Sigmoid colon (tissue), 7 donors: ENCODE data around the gene SWAP70. TPM values are rescaled to one million over a fixed set of nuclear protein-coding genes. Genes with fewer than 3 reads are reported as not detected.

Source experiments
- DNase-seq: peaks from one replicate; pipeline ENCODE4 v3.0.0-alpha.2; 2019
- H3K27ac ChIP-seq, 4 donors: fragments of 200-600 bp; sonication (generic); one replicate each; pipeline ENCODE4 v1.5.1; 2016 to 2019; ENCODE audit warnings: mild to moderate bottlenecking in 1 of 4
- H3K27me3 ChIP-seq, 3 donors: fragments of 200-600 bp; sonication (generic); one replicate each; pipeline ENCODE4 v1.5.1; 2019; ENCODE audit warnings: mild to moderate bottlenecking in 1 of 3
- H3K36me3 ChIP-seq, 4 donors: fragments of 200-600 bp; sonication (generic); one replicate each; pipeline ENCODE4 v1.5.1; 2016 to 2019
- H3K4me1 ChIP-seq, 4 donors: fragments of 200-600 bp; sonication (generic); one replicate each; pipeline ENCODE4 v1.5.1; 2017 to 2019
- H3K4me3 ChIP-seq, 4 donors: fragments of 200-600 bp; sonication (generic); one replicate each; pipeline ENCODE4 v1.5.1; 2017 to 2019; ENCODE audit warnings: mild to moderate bottlenecking in 2 of 4, moderate library complexity in 1 of 4
- H3K9me3 ChIP-seq, 4 donors: fragments of 200-600 bp in 3 of 4; sonication (generic) in 3 of 4; one replicate each; pipeline versions ENCODE4 v1.5.1 to v1.6.1; 2013 to 2019
- CTCF ChIP-seq, 4 experiments: fragments of 450-650 bp in 3 of 4; fragments of 200-600 bp in 1 of 4; IDR thresholded peaks; one replicate each; pipeline ENCODE4 v1.5.1; 2016 to 2019; ENCODE audit warnings: antibody characterized with exemption in 4 of 4, mild to moderate bottlenecking in 3 of 4, moderate library complexity in 2 of 4
- EP300 ChIP-seq, 4 donors: sonication (generic); formaldehyde crosslinking; IDR thresholded peaks; one replicate each; pipeline ENCODE4 v1.6.1; 2017; ENCODE audit warnings: antibody characterized with exemption in 4 of 4
- POLR2A ChIP-seq, 2 donors: fragments of 450-650 bp; IDR thresholded peaks; one replicate each; pipeline ENCODE4 v1.6.1; 2016; ENCODE audit warnings: antibody characterized with exemption in 2 of 2, mild to moderate bottlenecking in 2 of 2, moderate library complexity in 2 of 2
- POLR2AphosphoS5 ChIP-seq, 4 donors: sonication (generic); formaldehyde crosslinking; IDR thresholded peaks; one replicate each; pipeline ENCODE4 v1.6.1; 2017; ENCODE audit warnings: antibody characterized with exemption in 4 of 4
- WGBS, 2 donors: extraction: QIAGEN DNeasy Blood & Tissue Kit; methylation state at CpG; one replicate each; pipeline ENCODE4 v1.1.7; 2013; 5-methylcytosine and 5-hydroxymethylcytosine counted together
- intact Hi-C: fragments of 100-400 bp; cut with DNase I; formaldehyde crosslinking; loops from one replicate; pipeline ENCODE4 v1.15.1; 2023
- polyA plus RNA-seq, 3 donors: library from polyadenylated mRNA; stranded (reverse); fragments of 200-250 nt; gene quantifications; one replicate each; pipeline ENCODE4 v1.2.3, GENCODE V29; 2013
- total RNA-seq, 4 donors: library from RNA; depleted of rRNA; stranded (reverse); fragments of >200 nt; gene quantifications; one replicate each; pipeline ENCODE4 v1.1.0, GENCODE V29; 2016
- donor health status: healthy with polysubstance abuse.
- donor health status: Bipolar disorder and iron deficiency.
- donor health status: healthy.

SWAP70 gene
- total and polyA plus RNA-seq, 7 donors = 9.5 to 30.3 (median 22.1) TPM

- 2% methylated on average over 43 of the region's 43 CpGs for WGBS, 2 donors
- intact Hi-C loops = loop anchor here (5.0 kb wide), 2 partner anchors 93 to 643 kb away; partner anchors contain the start of gene ADM
Observed at GRCh38 chr11:9664276-9665171, 647 bp downstream of the SWAP70 start.

GRCh38 chr11:9665749-9666148 is 1.9 kb downstream of the SWAP70 start:
- no peaks in the 10 kb centered on the region for H3K9me3 ChIP-seq
- no peaks in the 10 kb centered on the region for H3K36me3 ChIP-seq
- no peak overlapping the region for H3K27ac ChIP-seq
- intact Hi-C loops = no loop called here
- H3K27me3 ChIP-seq = no peaks in the 10 kb centered on the region
- TF ChIP-seq EP300 (IDR thresholded peaks at IDR 0.05) = no peak
- no peak for TF ChIP-seq POLR2AphosphoS5 (IDR thresholded peaks at IDR 0.05)
- no peak for TF ChIP-seq CTCF (IDR thresholded peaks at IDR 0.05)
- no peak for TF ChIP-seq POLR2A (IDR thresholded peaks at IDR 0.05)
- WGBS, 2 donors = 92 to 94% methylated on average over 2 of the region's 2 CpGs
- no peak for DNase-seq
- peaks cover 0 to 16% (median 5%) of the 10 kb centered on the region in 4 donors for H3K4me1 ChIP-seq
- no peak overlapping the region for H3K4me3 ChIP-seq

More at GRCh38 chr11:9664276-9665171, 647 bp downstream of the SWAP70 start:
- Histone ChIP-seq H3K27ac (peak overlapping the region; percentile 86 to 99 (median 93)), H3K4me3 (peak overlapping the region; percentile 69 to 99 (median 84)), H3K4me1 (peaks cover 0 to 16% (median 5%) of the 10 kb centered on the region in 4 donors), H3K27me3 (no peaks in the 10 kb centered on the region), H3K36me3 (no peaks in the 10 kb centered on the region), H3K9me3 (no peaks in the 10 kb centered on the region)
- TF ChIP-seq POLR2AphosphoS5 (IDR thresholded peaks at IDR 0.05) = peak in 1 of 4 donors; percentile 46
- no peak for TF ChIP-seq EP300 (IDR thresholded peaks at IDR 0.05)
- DNase-seq = peak; percentile 65

GRCh38 chr11:9669954-9670353 is 6.1 kb downstream of the SWAP70 start:
- Histone ChIP-seq H3K4me3 (no peak overlapping the region), H3K4me1 (peaks cover 0 to 32% (median 9%) of the 10 kb centered on the region in 4 donors), H3K27ac (no peak overlapping the region), H3K9me3 (no peaks in the 10 kb centered on the region), H3K27me3 (no peaks in the 10 kb centered on the region), H3K36me3 (no peaks in the 10 kb centered on the region)
- intact Hi-C loops = no loop called here
- 90 to 94% methylated on average over 6 of the region's 6 CpGs for WGBS, 2 donors
- TF ChIP-seq POLR2A (IDR thresholded peaks at IDR 0.05) = no peak
- no peak for TF ChIP-seq CTCF (IDR thresholded peaks at IDR 0.05)
- no peak for TF ChIP-seq POLR2AphosphoS5 (IDR thresholded peaks at IDR 0.05)
- TF ChIP-seq EP300 (IDR thresholded peaks at IDR 0.05) = no peak
- DNase-seq = no peak

DNA sequence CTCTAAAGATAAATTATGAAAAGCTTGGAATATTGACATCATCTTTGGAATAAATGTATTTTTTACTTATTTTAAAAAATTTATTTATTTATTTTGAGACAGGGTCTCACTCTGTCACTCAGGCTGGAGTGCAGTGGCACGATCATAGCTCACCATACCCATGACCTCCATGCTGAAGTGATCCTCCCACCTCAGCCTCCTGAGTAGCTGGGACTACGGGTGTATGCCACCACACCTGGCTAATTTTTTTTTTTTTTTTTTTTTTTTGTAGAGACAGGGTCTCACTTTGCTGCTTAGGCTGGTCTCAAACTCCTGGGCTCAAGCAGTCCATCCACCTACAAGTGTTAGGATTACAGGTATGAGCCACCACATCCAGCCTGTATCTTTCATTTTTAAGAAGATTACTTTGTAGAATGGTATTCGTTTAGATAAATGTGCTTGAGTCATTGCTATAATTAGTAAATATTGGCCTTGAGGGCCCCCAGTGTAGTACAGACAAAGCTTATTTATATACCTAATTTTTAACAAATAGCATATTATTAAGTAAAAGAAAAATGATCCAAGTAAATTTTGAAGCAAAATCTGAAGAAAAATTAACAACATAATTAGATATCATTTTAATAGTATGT is 8.5 kb downstream of the SWAP70 start:
- no peak for DNase-seq
- no peaks in the 10 kb centered on the region for H3K36me3 ChIP-seq
- H3K27ac ChIP-seq = no peak overlapping the region
- H3K27me3 ChIP-seq = no peaks in the 10 kb centered on the region
- intact Hi-C loops = no loop called here
- peaks cover 0 to 30% (median 12%) of the 10 kb centered on the region in 4 donors for H3K4me1 ChIP-seq
- H3K9me3 ChIP-seq = no peaks in the 10 kb centered on the region
- WGBS, 2 donors = 87 to 94% methylated on average over 3 of the region's 3 CpGs
- TF ChIP-seq CTCF (IDR thresholded peaks at IDR 0.05) (no peak), POLR2AphosphoS5 (IDR thresholded peaks at IDR 0.05) (no peak), EP300 (IDR thresholded peaks at IDR 0.05) (no peak), POLR2A (IDR thresholded peaks at IDR 0.05) (no peak)
- H3K4me3 ChIP-seq = no peak overlapping the region

DNA sequence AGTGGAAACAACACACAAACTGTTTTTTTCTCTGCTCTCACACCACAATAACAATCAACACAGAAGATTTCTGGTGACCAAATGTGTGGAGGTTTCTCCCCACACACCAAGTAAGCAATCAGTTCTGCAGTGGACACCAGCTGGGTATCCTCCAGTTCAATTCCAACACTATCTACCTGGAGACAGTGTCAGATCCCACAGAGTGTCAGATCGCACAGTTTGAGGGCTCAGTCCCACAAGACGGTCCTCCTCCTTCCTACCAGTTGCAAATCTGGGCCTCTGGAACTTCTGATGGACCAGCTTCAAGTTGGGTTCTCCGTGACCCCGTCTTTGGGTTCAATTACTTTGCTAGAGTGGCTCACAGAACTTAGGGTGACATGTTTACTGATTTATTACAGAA is 9.0 kb downstream of the SWAP70 start:
- no peaks in the 10 kb centered on the region for H3K9me3 ChIP-seq
- H3K4me3 ChIP-seq = no peak overlapping the region
- 95 to 98% methylated on average over 4 of the region's 4 CpGs for WGBS, 2 donors
- no peak for DNase-seq
- TF ChIP-seq CTCF (IDR thresholded peaks at IDR 0.05) (no peak), POLR2AphosphoS5 (IDR thresholded peaks at IDR 0.05) (no peak), EP300 (IDR thresholded peaks at IDR 0.05) (no peak), POLR2A (IDR thresholded peaks at IDR 0.05) (no peak)
- H3K36me3 ChIP-seq = no peaks in the 10 kb centered on the region
- intact Hi-C loops = no loop called here
- H3K27me3 ChIP-seq = no peaks in the 10 kb centered on the region
- H3K27ac ChIP-seq = no peak overlapping the region
- peaks cover 0 to 25% (median 15%) of the 10 kb centered on the region in 4 donors for H3K4me1 ChIP-seq
